PC-9 (cell line): ENCODE measurements around the gene CDK2.

Source experiments
- CTCF ChIP-seq: fragments of 200-600 bp; sonication (generic); conservative IDR thresholded peaks from 2 replicates; pipeline ENCODE4 v1.6.1; 2017; ENCODE audit warnings: mixed run types, antibody characterized with exemption, mild to moderate bottlenecking, moderate library complexity
- EZH2 ChIP-seq: fragments of 200-600 bp; sonication (generic); IDR thresholded peaks from 2 replicates; pipeline ENCODE4 v1.8.0; 2017; ENCODE audit warnings: antibody characterized with exemption, low read depth

- no peak for TF ChIP-seq CTCF
- TF ChIP-seq EZH2: no peak
Measured at GRCh38 chr12:56021889-56022497, 55.4 kb downstream of the CDK2 start.
